GM18508 (cell line): ENCODE measurements around the gene SKOR2.

Source experiments
- ATAC-seq: cut with Tn5 transposase; IDR thresholded peaks from one replicate; pipeline ENCODE4 v1.9.1; 2021; ENCODE audit warnings: moderate number of reproducible peaks; ENCODE audit not compliant: insufficient read depth, unreplicated experiment

The SKOR2 gene, protein sequence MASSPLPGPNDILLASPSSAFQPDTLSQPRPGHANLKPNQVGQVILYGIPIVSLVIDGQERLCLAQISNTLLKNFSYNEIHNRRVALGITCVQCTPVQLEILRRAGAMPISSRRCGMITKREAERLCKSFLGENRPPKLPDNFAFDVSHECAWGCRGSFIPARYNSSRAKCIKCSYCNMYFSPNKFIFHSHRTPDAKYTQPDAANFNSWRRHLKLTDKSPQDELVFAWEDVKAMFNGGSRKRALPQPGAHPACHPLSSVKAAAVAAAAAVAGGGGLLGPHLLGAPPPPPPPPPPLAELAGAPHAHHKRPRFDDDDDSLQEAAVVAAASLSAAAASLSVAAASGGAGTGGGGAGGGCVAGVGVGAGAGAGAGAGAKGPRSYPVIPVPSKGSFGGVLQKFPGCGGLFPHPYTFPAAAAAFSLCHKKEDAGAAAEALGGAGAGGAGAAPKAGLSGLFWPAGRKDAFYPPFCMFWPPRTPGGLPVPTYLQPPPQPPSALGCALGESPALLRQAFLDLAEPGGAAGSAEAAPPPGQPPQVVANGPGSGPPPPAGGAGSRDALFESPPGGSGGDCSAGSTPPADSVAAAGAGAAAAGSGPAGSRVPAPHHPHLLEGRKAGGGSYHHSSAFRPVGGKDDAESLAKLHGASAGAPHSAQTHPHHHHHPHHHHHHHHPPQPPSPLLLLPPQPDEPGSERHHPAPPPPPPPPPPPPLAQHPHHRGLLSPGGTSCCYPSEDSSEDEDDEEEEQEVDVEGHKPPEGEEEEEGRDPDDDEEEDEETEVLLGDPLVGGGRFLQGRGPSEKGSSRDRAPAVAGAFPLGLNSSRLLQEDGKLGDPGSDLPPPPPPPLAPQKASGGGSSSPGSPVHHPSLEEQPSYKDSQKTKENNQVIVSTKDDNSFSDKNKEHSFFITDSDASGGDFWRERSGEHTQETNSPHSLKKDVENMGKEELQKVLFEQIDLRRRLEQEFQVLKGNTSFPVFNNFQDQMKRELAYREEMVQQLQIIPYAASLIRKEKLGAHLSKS

DNA sequence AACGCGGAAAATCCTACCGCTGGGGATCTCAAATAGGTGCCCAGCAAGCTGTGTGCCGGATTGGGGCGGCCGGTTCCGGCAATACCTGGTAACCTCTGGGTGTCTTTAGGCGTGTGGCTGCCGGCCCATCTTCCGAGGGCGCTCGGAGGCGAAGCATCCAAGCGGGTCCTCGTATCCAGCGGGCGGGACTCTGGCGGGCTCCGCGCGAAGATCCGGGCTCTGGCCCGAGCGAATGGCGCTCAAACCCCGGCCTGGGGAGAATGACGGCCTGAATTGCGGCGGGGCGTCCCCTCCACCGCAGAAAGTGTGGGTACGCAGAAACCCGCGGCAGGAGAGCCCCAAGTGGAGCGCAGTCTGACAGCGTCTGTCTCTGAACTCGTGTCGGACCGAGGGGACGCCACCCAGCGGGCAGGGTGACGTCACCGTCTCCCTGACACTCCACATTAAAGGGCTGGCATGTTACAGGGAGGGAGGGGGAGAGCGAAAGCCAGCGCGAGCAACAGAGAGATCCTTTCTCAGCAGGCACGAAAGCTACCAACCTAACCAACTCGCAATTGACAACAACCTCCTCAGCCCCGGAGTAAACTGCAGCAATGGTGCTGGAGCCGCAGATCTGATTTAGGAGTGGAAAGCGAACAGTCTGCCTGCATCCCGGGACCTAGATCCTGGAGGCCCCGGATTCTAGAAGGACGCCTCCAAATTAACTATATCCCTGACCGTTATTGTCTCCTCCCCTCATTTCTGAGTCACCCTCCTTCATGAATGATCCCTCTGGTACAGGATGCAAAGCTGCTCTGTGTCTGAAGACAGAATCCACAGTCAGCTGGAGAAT, at the start of gene SKOR2:
Gene SKOR2, minus strand, starts transcription at position 372 of the 832 bp plus-strand sequence. CDS start 2,477 bp downstream, outside the sequence.
- ATAC-seq = no peak

DNA sequence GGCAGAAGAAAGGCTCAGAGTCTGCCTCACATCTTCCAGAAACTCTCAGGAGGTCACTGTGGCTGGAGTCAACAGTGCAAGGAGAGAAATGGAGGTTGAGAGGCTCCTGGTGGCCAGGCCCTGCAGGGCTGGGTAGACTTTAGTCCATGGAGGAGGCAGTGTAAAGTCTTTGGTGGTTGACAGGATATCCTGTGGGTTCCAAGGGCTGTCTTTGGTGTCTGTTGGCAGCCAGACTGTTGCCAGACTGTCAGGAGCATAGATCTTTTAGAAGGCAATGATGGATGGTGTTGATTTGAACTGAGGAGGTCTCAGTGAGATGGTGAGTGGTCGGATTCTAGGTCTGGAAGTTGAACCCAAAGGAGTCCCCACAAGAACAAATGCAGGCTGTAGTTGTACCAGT, 45.0 kb upstream of the SKOR2 start:
- no peak for ATAC-seq

DNA sequence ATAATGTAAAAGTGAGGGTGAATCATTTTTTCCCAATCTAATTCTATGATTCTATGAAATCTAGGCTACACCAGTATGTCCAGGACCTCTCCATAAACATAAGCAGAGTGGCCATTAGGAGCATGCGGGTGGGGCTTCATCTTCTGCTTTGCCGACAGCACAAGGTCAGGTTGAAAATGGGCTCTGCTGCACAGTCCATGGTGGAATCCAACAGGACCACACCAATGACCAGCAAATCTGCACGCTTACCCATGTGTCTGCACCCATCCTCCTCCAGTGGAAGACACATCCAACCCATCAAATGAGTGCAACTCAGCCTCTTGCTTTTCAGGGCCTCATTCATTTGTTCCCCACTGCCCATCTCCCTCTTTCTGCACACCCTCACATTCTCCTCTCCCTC, 43.3 kb upstream of the SKOR2 start:
- no peak for ATAC-seq

DNA sequence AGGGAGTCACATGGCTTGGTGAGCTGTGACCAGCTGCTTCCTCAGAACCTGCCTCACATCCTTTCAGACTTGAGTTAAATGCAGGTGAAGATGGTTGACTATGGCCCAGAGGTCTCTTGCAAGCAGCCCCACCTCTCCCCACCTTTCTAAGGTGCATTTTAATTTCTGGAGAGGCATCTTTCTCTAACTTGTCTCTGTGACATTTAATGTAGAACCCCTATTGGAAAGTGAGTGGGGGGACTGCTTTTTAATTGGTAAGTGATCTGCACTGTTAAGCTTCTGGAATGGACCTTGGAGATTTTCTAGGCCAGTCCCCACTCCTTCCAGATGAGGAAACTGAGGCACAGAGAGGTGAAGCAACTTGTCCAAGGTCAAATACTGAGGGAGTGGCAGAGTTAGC, 37.3 kb upstream of the SKOR2 start:
- ATAC-seq = no peak

DNA sequence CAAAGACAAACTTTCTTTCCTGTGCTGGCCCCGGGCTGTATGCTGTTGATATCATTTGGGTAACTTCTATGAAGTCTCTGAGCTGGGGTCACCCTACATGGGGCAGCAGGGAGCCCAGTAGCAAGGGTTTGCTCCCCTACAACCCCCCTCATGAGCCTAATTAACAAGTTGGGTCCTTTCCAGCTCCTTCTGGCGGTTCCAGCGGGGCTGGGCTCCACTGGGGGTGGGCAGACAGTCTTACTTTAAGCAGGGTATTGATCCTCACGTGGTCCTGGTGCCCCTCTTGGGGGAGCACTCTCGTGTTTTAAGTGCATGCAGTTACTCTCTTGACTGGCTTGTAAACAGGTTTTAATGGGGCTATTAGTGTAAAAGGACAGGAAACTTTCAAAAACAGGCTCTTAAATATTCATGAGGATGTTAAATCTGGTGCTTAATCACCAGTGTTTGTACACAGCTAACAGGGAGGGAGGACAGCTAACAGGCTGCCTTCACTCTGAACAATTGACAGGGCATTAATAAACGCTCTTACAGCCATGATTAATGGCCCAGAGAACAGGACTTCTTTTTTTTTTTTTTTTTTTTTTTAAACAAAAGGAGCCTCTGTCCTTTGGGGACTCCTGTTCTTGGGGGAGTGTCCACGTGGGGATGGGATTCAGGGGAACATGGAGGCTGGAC, 36.6 kb upstream of the SKOR2 start:
- ATAC-seq = no peak

DNA sequence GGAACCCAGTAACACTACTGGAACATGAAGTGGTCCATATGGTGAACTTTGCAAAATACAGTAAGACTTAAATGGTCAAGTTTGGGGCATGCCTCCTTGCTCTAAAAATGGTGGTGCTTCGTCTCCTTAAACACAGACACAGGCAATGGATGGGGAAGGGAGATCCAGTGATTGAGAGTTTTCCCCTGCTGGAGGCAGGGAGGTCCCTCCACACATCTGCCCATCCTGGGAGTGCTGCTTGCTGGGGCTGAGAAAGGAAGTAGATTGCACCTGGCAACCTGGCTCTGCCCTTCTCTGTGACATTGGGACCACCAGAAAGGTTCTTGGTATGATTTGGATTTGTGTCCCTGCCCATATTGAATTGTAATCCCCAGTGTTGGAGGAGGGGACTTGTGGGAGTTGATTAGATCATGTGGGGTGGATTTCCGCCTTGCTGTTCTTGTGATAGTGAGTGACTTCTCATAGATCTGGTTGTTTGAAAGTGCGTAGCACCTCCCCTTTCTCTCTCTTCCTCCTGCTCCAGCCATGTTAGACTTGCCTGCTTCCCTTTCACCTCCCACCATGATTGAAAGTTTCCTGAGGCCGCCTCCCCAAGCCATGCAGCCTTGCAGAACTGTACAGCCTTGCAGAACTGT, 35.4 kb upstream of the SKOR2 start:
- ATAC-seq = no peak

DNA sequence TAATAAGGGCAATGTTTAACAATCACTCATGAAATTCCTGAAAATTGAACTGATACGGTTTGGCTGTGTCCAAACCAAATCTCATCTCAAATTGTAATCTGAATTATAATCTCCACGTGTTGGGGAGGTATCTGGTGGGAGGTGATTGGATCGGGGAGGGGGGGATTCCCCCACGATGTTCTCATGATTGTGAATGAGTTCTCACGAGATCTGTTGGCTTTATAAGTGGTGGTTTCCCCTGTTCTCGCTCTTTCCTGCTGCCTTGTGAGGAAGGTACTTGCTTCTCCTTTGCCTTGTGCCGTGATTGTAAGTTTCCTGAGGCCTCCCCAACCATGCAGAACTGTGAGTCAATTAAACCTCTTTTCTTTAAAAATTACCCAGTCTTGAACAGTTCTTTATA, 34.0 kb upstream of the SKOR2 start:
- no peak for ATAC-seq

DNA sequence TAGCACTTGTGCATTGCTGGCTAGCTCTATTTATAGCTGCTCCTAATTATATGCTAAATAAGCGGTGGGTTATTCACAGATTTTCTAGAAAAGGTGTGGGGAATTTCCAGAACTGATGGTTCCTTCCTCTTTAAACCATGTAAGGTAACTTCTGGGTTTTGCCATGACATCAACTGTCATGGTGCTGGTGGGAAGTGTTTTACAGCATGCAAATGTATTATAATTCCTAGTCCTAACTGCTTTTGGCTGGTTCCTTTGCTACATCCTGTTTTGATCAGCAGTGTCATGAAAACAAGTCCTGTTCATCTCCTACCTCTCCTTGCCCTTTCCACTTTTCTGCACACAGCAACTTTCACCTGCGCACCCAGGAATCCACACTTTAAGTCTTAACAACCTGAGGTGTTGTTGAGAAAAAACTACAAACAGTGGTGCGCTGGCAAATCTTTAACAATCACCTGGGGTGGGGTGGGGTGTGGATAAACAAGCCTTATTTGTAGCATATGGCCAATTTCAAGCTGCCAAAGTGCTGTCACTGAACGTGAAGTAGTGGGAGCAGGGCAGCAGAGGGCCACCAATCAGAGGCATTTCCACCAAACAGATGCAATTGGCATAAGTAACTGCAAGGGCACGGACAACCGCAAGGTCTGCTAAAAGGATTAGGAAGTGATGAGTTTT, 33.4 kb upstream of the SKOR2 start:
- no peak for ATAC-seq

DNA sequence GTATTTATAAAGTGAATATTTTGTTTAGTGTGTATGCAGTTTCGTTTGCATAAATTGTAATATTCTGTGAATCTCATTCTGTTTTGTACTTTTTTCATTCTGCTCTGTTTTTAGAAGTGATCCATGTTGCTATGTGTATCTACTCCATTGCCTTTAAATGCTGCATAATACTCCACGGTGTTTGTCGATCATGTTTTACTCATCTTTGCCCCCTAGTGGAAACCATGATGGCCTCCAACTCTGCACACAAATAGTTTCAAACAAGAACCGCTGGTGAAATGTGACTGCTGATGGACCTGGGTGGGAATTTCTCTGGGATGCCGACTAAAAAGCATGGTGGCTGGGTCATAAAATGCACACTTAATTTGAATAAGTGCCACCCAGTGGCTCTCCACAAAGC, 32.0 kb upstream of the SKOR2 start:
- no peak for ATAC-seq

DNA sequence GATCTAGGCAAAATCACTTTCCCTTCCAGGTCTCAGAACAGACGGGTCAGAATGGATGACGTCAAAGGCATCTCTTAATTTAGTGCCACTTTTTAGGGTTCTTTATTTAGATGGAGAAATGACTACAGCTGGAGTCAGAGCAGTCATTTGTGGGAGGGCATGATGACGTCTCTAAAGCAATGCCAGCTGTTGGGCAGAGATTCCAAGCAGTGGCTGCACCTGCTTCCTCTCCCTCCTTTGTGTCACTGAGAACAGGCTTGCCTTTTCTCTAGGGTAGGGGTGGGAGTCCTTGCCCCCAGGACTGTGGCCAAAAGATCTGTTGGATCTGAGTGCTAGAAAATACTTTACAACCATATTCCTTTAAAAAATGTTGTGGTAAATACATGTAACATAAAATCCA, 28.7 kb upstream of the SKOR2 start:
- ATAC-seq = no peak

DNA sequence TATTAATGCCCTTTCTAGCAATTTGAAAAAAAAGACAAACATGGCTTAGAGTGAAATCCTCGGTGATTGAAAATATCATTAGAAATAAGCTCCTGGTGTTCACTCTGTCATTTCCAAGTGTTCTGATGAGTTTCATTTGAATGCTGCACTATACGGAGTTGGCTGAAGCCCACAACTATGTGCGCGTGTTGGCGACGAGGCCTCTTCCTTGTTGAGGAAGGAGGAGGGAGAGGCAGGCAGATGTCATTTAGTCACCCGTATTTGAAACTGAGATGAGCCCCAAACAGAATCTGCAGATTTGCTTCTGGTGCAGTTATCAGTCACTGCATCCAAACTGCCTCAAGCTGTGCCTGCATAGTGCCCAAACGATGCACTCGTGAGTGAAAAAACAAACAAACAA, 23.5 kb upstream of the SKOR2 start:
- ATAC-seq = no peak

DNA sequence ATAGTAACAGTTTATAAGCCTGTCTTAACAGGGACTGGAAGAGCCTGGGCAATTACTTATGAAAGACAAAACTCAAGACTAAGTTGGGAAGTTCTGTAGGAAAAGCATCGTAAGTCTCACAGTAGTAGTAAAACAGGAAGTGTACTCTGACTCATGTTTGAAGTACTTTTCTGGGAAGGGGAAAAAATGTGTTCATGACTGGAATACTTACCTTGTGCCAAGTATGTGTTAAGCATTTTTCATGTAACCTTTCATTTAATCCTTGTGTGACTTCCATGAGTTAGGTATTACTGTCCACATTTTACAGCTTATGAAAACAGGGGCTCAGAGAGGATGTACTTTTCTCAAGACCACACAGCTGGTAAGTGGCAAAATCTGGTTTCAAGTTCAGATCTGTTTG, 13.7 kb upstream of the SKOR2 start:
- no peak for ATAC-seq

DNA sequence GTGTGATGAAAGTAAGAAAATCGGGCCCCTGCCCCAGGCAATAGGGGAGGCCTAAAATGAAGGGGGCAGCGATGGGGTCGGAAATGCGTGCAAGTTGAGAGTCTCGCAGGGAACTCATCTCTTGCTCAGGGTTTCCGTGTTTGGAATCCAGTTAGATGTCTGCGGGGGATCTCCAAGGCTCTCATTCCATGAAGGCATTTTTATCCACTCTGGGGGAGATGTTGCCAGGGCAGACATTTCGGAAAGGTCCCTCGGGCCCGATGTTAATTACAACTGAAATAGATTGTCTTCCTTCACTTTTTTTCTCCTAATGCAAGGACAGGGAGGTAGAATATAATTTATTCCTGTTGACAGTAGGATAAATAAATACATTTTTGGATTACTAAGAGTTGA, 12.8 kb upstream of the SKOR2 start:
- no peak for ATAC-seq

DNA sequence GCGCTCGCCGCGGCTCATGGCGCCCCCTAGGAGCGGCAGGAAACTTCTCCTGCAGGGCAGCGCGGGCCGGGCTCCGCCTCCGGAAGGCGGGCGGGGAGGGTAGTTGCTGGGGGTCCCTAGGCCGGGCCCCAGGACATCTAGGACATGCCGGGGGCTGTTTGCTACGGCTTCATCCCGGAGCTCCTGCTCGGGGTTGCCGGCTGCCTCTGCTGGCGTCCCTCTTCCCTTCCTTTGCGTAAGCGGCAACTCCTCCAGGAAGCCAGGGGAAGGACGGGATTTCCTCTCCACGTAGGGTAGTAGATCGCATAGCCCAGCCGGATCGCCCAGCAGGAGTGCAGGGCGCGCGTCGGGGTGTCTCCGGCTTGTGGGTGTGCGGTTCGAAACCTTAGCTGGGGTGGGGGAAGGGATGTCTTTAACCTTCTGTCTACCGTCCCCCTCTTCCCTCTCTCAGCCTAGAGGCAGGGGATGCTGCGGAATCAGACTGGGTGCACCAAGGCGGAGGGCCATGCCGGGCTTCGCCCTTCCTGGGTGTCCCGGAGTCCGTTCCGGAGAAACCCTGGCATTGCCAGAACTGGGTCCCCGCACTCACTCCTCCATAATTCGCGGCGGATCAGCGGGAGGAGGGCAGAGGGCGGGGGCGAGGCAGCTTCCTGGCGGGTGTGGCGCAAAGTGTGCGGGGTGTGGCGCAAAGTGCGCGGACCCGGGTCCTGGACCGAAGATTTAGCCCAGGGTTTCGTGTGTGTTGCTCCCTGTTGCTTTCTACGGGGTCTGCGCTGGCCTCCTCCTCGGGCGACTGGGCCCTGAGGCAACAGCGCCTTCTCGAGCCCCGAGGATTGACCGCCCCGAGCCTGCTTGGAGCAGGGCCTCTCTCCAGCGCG, 12.2 kb upstream of the SKOR2 start:
- no peak for ATAC-seq

DNA sequence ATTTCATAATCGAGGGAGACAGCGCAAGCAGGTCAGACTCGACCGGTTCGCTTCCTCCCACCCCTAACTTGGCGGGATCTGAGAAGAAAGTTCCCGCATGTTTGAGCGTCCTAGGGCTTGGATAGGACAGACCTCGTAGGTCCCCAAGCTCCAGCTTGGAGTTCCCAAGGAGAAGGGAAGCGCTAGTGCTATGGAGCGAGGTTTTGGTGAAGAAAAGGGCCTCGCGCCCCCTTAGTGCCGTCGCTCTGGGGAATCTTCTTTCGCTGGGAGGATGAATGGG, 11.6 kb upstream of the SKOR2 start:
- ATAC-seq = no peak

DNA sequence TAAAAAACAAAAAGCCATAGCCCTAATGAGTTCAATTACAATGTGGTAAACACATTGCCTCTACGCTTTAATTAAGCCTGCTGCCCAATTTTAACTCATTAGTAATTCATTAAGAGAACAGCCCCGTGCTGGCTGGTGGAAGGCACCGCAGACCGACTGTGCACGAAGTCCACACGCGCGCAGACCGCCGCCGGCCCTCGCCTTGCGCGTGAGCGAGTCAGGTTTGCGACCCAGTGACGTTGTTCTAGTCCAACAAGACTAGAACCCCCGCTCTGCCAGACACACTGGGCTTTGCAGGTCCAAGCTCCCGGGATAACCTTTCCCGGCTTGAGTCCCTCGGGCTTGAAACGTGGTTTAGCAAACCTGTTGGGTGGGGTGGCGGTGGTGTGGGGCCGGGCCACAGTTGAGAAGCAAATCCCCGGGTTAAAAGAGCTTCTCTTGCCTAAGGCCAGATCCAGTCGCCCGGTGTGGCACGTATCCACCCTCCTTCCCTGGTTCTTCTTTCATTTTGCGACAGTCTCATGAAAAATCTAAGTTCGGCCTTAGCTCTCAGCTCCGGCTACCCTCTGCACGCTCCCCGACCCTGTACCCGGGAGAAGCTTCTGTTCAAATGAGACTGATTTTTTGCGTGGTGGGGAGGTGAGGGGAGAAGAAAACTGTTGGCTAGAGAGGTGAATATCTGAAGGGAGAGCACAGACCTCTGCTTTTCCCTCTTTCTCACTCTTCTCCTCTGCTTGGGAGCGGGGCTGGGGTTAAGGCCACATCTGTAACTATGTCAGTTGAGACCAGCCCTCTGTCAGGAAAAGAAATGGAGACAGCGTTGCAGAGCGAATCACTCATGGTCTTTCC, 11.1 kb upstream of the SKOR2 start:
- ATAC-seq = no peak

DNA sequence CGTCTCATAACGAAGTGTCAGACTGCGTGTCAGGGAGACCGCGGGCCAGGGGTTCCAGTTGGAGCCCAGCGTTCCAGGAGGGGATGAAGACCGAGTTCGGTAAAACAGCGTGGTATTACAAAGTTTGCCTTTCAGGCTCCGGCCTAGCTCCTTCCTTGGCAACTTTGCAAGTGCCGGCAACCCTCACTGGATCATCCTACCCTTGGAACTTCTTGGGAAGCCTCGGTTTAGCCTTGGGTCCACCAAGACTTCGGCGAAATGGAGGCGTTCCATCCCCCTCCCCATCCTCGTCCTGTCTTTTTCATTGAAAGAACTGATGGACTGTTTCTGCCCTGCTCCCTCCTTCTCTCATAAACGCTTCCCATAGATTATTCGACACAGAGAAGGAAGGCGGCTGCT, 10.4 kb upstream of the SKOR2 start:
- no peak for ATAC-seq
